HAP-1 (cell line): ENCODE data around the gene ZNF175.

Experiments used
- DNase-seq, 2 experiments: peaks; one replicate each; pipeline ENCODE4 v3.0.0-alpha.2; 2016 to 2020; ENCODE audit warnings: low spot score in 2 of 2
- H3K27me3 ChIP-seq: fragments of 250-450 bp; sonication (Bioruptor Pico); 2 replicates; pipeline ENCODE4 v1.5.1; 2020; ENCODE audit warnings: low read depth, mild to moderate bottlenecking, moderate library complexity
- H3K36me3 ChIP-seq: fragments of 250-450 bp; sonication (Bioruptor Pico); replicated peaks from 2 replicates; pipeline ENCODE4 v1.5.1; 2020; ENCODE audit warnings: mild to moderate bottlenecking
- H3K4me1 ChIP-seq: fragments of 250-450 bp; sonication (Bioruptor Pico); 2 replicates; pipeline ENCODE4 v1.5.1; 2020; ENCODE audit warnings: mild to moderate bottlenecking
- H3K4me3 ChIP-seq: fragments of 250-450 bp; sonication (Bioruptor Pico); 2 replicates; pipeline ENCODE4 v1.5.1; 2020; ENCODE audit warnings: mild to moderate bottlenecking, moderate library complexity
- H3K9me3 ChIP-seq: fragments of 250-450 bp; sonication (Bioruptor Pico); 2 replicates; pipeline ENCODE4 v1.5.1; 2020; ENCODE audit warnings: mild to moderate bottlenecking, moderate library complexity
- in situ Hi-C: fragments of 300-500 bp; cut with MboI; formaldehyde crosslinking; loops from 3 replicates; pipeline ENCODE4 v1.14.3; 2020; ENCODE audit warnings: low sequenced_read_pairs, inconsistent platforms, mixed read lengths

The ZNF175 gene

DNA sequence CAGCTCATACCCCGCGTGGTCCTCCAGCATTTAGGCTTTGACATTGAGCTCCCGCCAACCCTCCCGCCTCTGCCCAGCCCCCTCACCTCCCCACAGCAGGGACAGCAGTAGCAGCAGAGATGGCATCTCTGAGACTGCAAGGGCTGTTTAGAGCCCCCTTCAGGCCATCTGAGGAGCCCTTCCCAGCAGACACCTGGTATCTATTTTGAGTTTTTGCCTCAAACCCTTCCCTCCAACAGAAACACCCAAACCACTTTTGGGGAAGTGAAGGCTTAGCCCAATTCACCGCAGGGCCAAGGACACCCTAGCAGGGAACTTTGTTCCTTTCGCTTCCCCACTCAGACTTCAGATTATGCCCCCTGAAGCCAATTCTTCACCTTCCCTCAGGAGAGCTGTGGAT is 6.3 kb upstream of the ZNF175 start:
- H3K9me3 ChIP-seq: no peaks in the 10 kb centered on the region
- no peaks in the 10 kb centered on the region for H3K4me1 ChIP-seq
- in situ Hi-C loops: no loop called here
- H3K36me3 ChIP-seq: no peaks in the 10 kb centered on the region
- peaks cover 4% of the 10 kb centered on the region; the same call in 1 of the 2 replicates for H3K27me3 ChIP-seq
- no peak overlapping the region for H3K4me3 ChIP-seq
- no peak for DNase-seq

DNA sequence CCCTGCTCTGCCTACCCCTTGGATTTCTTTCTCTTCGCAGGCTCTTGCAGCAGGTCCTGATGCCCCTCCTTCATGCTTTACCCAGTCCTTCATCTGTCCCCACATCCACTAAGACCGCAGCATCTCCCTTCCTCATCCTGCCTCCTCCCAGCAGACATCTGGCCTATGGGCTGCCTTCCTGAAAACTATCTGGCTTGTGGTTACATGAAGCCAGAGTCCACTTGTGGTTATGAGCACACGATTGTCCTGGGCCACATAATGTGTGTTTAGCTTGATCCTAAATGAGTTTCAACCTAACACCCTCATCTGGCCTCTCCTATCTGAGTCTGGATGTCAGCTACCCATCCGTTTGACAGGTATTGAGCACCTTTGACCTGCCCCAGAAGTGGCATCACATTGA is 5.5 kb upstream of the ZNF175 start:
- H3K27me3 ChIP-seq: peaks cover 4% of the 10 kb centered on the region; the same call in 1 of the 2 replicates
- in situ Hi-C loops: no loop called here
- no peaks in the 10 kb centered on the region for H3K4me1 ChIP-seq
- no peaks in the 10 kb centered on the region for H3K36me3 ChIP-seq
- H3K4me3 ChIP-seq: no peak overlapping the region
- H3K9me3 ChIP-seq: no peaks in the 10 kb centered on the region
- DNase-seq: no peak

DNA sequence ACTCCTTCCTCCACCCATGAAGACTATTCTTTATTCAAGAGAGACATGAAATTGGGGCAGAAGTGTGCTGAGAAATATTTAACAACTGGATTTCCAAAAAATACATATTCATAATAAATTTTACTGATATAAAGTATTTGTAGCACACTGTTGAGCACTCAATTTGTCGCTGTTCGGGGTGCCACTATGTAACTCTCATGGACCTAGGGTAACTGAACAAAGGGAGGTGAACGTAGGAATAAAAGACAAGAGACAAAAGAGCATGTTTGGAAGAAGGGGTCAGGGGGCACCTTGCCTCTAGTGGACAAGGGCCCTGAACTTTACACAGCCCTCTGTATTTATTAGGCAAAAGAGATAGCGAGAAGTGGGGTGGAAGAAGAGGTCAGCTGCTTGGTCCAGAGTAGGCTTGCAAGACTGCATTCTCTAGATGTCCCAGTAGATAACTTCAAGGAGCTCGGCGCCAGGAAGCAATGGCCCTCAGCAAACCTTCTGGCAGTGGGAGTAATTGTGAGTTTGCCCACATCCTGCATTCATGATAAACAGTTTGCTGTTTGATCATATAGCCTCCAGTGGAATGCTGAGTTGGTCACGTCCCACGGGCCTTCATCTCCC is 4.5 kb upstream of the ZNF175 start:
- Histone ChIP-seq H3K4me3 (no peak overlapping the region), H3K27me3 (peaks cover 4% of the 10 kb centered on the region; the same call in 1 of the 2 replicates), H3K36me3 (no peaks in the 10 kb centered on the region), H3K4me1 (peaks cover 2% of the 10 kb centered on the region; the same call in 1 of the 2 replicates), H3K9me3 (no peaks in the 10 kb centered on the region)
- no peak for DNase-seq
- in situ Hi-C loops: no loop called here

DNA sequence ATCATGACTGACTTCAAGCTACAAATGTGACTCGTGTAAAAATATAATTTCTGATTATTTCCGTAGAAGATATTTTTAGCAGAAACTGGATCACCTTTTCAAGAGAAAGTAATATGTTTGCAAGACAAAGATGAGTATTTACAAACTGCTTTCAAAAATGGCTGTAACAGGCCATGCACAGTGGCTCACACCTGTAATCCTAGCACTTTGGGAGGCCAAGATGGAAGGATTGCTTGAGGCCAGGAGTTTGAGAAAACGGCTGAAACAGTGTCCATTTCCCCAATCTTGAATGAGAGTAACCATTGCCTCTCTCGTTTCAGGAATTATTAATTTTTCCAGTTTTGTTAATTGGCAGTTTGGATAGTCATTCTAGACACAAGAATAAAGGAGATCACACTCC is 3.5 kb upstream of the ZNF175 start:
- in situ Hi-C loops: no loop called here
- no peak for DNase-seq
- peaks cover 4% of the 10 kb centered on the region; the same call in 1 of the 2 replicates for H3K27me3 ChIP-seq
- H3K36me3 ChIP-seq: no peaks in the 10 kb centered on the region
- no peak overlapping the region for H3K4me3 ChIP-seq
- no peaks in the 10 kb centered on the region for H3K9me3 ChIP-seq
- H3K4me1 ChIP-seq: peaks cover 9% of the 10 kb centered on the region

DNA sequence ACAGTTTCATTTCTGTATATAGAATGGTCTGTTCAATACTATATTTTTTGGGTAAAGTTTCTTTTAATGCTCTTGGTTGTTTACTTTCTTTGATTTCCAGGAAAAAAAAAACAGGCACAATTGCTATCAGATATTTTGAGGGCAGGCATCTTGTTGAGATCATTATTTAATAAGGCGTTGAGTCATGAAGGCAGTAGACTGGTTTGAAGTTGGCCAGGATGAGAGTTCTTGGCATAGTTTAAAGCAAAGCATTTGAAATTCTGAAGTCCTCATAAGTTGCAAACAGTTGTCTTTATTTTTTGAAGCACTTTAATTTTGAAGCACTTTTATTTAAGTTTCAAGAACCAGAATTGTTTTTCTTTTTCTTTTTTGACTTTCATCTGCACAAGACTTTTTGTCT is 2.6 kb upstream of the ZNF175 start:
- in situ Hi-C loops: no loop called here
- no peak overlapping the region for H3K4me3 ChIP-seq
- H3K36me3 ChIP-seq: no peaks in the 10 kb centered on the region
- H3K9me3 ChIP-seq: no peaks in the 10 kb centered on the region
- peaks cover 9% of the 10 kb centered on the region for H3K4me1 ChIP-seq
- peaks cover 4% of the 10 kb centered on the region; the same call in 1 of the 2 replicates for H3K27me3 ChIP-seq
- no peak for DNase-seq

DNA sequence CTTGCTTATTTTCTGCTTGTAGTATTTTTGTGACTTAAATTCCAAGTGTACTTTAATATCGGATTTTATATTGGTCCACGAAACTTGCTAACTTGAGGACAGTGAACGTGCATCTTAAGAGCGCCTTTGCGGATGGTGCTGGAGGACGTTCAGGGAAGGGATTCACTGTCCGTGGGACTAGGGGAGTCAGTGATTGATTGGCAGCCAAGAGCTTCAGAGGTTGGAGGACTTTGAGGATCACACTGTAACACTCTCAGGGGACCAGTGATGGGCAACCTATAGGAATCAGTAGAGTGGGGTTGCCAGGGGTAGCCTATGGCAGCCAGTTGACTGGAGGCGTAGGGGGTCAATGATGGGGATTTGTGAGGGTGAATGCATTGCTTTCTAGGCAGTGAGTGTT is 516 bp downstream of the ZNF175 start:
- in situ Hi-C loops: no loop called here
- Histone ChIP-seq H3K27me3 (peaks cover 4% of the 10 kb centered on the region; the same call in 1 of the 2 replicates), H3K4me1 (peaks cover 9% of the 10 kb centered on the region), H3K36me3 (peaks cover 8% of the 10 kb centered on the region), H3K4me3 (peak overlapping the region; percentile 59), H3K9me3 (no peaks in the 10 kb centered on the region)
- DNase-seq: no peak

DNA sequence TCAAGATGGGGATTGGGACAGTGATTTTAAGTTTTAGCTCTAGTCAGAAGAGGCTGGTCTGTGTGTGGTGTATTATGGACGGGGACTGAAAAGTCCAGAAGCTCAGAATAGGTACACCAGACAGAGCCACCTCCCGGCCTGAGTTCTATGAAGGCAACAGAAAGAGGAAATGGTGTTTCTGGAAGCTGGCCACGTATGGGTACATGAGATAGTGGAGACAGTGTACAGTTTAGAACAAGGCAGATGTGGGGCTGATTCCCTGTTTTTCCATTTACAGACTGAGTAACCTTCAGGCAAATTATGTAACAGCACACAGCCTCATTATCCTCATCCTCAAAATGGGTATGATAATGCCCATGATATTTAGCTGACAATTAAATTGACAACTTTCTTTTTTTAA is 1.3 kb downstream of the ZNF175 start:
- peaks cover 9% of the 10 kb centered on the region for H3K4me1 ChIP-seq
- in situ Hi-C loops: no loop called here
- no peak for DNase-seq
- H3K4me3 ChIP-seq: peak overlapping the region; percentile 59
- peaks cover 3% of the 10 kb centered on the region; the same call in 1 of the 2 replicates for H3K27me3 ChIP-seq
- H3K9me3 ChIP-seq: no peaks in the 10 kb centered on the region
- peaks cover 8% of the 10 kb centered on the region for H3K36me3 ChIP-seq

DNA sequence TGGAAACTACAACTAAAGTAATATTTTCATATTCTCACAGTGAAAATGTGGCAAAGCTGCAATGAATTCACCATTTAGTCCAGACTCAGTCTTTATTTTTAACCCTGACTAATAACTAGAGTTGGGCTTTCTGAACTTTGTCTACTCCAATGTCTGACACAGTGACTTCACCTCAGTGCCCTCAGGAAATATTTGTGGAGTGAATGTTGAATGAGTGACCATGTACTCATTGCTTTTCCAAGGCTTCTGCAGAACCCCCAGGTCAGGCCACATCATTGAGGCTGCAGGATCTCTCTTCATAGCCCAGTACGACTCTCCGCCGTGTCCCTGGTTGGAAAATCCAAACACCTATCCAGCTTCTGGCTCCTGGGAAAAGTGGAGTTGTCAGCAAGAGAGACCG is 1.8 kb downstream of the ZNF175 start:
- peaks cover 8% of the 10 kb centered on the region for H3K36me3 ChIP-seq
- DNase-seq: no peak
- in situ Hi-C loops: no loop called here
- H3K4me1 ChIP-seq: peaks cover 9% of the 10 kb centered on the region
- no peaks in the 10 kb centered on the region for H3K9me3 ChIP-seq
- no peak overlapping the region for H3K4me3 ChIP-seq
- no peaks in the 10 kb centered on the region; the same call in 1 of the 2 replicates for H3K27me3 ChIP-seq

DNA sequence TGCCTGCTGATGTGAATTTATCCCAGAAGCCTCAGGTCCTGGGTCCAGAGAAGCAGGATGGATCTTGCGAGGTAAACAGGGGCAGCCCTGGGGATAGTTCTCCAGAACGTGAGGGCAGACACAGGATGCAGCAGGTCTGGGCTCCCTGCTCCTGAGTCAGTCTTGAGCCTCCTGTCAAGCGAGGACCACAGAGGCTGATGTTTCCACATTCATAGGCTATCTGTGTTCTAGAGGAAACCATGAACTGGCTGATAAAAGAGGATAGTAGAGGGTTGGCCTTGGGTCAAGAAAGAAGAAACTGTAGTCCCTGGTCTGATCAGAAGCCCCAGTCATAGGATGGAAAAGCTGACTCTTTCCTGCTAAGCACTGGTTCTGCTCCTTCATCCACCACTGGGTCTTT is 2.2 kb downstream of the ZNF175 start:
- Histone ChIP-seq H3K36me3 (peaks cover 8% of the 10 kb centered on the region), H3K9me3 (no peaks in the 10 kb centered on the region), H3K4me1 (peaks cover 9% of the 10 kb centered on the region), H3K27me3 (no peaks in the 10 kb centered on the region; the same call in 1 of the 2 replicates), H3K4me3 (no peak overlapping the region)
- no peak for DNase-seq
- in situ Hi-C loops: no loop called here

DNA sequence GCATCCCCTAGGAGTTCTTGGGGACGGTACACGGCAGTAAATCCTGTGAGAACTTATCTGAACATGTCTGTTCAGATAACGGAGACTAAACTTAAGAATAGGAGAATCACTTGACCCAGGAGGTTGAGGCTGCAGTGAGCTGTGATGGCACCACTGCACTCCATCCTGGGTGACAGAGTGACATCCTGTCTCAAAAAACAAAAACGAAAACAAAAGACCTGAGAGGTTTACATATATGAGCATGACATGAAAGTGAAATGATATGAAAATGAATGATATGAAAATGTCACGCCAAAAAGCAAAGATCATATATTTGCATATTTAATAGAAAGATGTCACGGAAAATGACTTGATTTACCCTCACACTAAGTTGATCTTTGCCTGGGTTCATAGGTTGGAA is 5.8 kb downstream of the ZNF175 start:
- in situ Hi-C loops: no loop called here
- H3K27me3 ChIP-seq: no peaks in the 10 kb centered on the region

DNA sequence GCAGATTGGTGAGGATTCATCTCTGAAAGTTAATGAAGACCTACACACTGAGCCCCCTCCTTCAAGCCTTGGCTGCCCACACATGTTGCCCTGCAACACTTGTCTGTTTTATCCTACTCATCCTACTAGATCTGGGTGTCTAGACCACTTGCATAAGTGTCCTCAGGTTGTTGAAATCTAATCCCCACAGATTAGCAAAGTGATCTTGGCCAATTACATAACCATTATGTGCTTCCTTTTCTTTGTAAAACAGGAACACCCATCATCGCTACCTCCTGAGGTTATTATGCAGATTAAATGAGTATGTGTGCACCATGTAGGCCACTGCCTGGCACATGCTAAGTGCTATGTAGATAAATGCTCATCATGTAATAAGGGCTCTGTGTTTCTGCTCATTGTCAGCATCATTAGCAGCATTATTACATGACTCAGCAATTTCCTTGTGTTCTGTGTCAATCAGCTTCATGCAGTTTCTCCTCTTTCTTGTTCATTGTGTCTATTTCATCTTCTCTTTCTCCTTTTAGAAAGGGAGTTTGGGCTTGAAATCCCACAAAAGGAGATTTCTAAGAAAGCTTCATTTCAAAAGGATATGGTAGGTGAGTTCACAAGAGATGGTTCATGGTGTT is 15.1 kb downstream of the ZNF175 start:
- no peak for DNase-seq
- H3K36me3 ChIP-seq: peaks cover 31% of the 10 kb centered on the region
- H3K4me1 ChIP-seq: no peaks in the 10 kb centered on the region

More for the DNA sequence above, 5.8 kb downstream of the ZNF175 start:
- no peak overlapping the region for H3K4me3 ChIP-seq
- H3K9me3 ChIP-seq: no peaks in the 10 kb centered on the region
- H3K36me3 ChIP-seq: peaks cover 9% of the 10 kb centered on the region
- peaks cover 5% of the 10 kb centered on the region; the same call in 1 of the 2 replicates for H3K4me1 ChIP-seq
- no peak for DNase-seq

DNA sequence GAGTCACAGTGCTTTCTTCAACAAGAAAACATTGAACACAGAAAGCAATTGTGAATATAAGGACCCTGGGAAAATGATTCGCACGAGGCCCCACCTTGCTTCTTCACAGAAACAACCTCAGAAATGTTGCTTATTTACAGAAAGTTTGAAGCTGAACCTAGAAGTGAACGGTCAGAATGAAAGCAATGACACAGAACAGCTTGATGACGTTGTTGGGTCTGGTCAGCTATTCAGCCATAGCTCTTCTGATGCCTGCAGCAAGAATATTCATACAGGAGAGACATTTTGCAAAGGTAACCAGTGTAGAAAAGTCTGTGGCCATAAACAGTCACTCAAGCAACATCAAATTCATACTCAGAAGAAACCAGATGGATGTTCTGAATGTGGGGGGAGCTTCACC is 15.7 kb downstream of the ZNF175 start:
- H3K36me3 ChIP-seq: peaks cover 30% of the 10 kb centered on the region
- no peaks in the 10 kb centered on the region for H3K4me1 ChIP-seq
- no peak for DNase-seq
- in situ Hi-C loops: no loop called here
- peaks cover 6% of the 10 kb centered on the region for H3K9me3 ChIP-seq
- no peaks in the 10 kb centered on the region for H3K27me3 ChIP-seq
- H3K4me3 ChIP-seq: no peak overlapping the region

More for the DNA sequence above, 15.1 kb downstream of the ZNF175 start:
- H3K27me3 ChIP-seq: no peaks in the 10 kb centered on the region
- peaks cover 6% of the 10 kb centered on the region for H3K9me3 ChIP-seq
- H3K4me3 ChIP-seq: no peak overlapping the region
- in situ Hi-C loops: no loop called here

DNA sequence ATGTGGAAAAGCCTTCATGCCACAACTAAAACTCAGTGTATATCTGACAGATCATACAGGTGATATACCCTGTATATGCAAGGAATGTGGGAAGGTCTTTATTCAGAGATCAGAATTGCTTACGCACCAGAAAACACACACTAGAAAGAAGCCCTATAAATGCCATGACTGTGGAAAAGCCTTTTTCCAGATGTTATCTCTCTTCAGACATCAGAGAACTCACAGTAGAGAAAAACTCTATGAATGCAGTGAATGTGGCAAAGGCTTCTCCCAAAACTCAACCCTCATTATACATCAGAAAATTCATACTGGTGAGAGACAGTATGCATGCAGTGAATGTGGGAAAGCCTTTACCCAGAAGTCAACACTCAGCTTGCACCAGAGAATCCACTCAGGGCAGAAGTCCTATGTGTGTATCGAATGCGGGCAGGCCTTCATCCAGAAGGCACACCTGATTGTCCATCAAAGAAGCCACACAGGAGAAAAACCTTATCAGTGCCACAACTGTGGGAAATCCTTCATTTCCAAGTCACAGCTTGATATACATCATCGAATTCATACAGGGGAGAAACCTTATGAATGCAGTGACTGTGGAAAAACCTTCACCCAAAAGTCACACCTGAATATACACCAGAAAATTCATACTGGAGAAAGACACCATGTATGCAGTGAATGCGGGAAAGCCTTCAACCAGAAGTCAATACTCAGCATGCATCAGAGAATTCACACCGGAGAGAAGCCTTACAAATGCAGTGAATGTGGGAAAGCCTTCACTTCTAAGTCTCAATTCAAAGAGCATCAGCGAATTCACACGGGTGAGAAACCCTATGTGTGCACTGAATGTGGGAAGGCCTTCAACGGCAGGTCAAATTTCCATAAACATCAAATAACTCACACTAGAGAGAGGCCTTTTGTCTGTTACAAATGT is 16.4 kb downstream of the ZNF175 start:
- Histone ChIP-seq H3K4me1 (no peaks in the 10 kb centered on the region), H3K4me3 (no peak overlapping the region), H3K9me3 (peaks cover 6% of the 10 kb centered on the region), H3K27me3 (no peaks in the 10 kb centered on the region), H3K36me3 (peaks cover 27% of the 10 kb centered on the region)
- in situ Hi-C loops: no loop called here
- no peak for DNase-seq

DNA sequence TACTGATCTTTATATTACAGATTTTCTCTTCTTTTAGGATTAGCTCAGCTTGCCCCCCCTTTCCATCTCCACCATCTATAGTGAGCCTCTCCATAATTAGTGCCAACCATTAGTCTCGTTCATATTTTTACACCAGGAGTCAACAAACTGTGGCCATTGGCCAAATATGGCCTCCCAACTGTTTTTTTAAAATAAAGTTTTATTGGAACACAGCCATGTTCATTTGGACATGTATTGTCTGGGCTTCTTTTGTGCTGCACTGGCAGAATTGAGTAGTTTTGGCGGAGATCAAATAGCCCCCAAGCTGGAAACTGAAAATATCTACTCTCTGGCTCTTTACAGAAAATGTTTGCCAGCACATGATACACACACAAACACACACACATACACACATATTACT is 18.4 kb downstream of the ZNF175 start:
- in situ Hi-C loops: no loop called here
- H3K27me3 ChIP-seq: no peaks in the 10 kb centered on the region
- H3K4me1 ChIP-seq: peaks cover 4% of the 10 kb centered on the region; the same call in 1 of the 2 replicates
- H3K9me3 ChIP-seq: peaks cover 6% of the 10 kb centered on the region
- peaks cover 22% of the 10 kb centered on the region for H3K36me3 ChIP-seq
- no peak overlapping the region for H3K4me3 ChIP-seq
- DNase-seq: no peak
